ENCODE data around the gene PRSS33. TPM values are rescaled to one million over a fixed set of nuclear protein-coding genes. Genes with fewer than 3 reads are reported as not detected.

The PRSS33 gene
- total and polyA plus RNA-seq, 2 of the 8 experiments (the other 6 are each of a cell fraction or from before 2014, with no cell fraction given), result 0.09 TPM; not detected in 1

DNA sequence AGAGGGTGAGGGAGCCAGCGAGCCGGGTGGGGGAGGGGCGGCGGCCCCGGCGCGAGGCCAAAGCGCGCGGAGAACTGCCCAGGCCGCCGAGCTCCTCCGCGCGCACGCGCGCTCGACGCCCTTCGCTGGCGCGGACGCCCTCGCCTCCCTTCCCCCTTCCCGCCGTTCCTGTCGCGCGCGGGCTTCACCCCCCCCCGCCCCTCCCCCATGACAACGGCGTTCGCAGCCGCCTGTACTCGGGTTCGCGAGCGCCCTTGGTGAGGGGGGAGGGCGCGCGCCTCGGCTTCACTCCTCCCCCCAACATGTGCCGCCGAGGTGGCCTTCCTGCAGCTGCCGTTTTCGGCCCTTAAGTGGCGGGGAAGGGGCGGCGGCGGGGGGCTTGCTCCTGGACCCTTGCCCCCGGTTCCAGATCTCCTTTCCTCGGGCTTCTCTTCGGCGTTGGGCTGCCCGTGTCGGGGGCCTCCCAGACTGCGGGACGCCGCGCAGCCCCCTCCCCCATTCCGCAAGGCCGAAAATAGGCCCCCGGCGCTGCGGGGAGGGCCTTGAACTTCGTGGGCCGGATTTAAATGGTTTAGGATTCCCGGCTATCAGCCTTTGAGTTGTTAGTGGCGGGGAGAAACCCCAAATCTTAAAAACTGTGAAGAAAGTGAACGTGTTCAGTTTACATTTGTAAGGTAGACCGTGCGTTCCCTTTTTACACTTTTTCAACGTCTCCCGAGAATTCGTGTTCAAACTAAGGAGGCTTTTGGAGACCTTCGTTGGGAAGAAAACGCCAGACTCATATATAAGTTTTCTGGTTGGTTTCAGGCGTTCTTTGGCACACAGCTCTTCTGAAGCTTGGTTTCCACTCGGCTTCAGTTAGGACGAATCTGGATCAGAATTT lies 34.3 kb downstream of the PRSS33 start (continued):
- TF ChIP-seq, protein P1, sequence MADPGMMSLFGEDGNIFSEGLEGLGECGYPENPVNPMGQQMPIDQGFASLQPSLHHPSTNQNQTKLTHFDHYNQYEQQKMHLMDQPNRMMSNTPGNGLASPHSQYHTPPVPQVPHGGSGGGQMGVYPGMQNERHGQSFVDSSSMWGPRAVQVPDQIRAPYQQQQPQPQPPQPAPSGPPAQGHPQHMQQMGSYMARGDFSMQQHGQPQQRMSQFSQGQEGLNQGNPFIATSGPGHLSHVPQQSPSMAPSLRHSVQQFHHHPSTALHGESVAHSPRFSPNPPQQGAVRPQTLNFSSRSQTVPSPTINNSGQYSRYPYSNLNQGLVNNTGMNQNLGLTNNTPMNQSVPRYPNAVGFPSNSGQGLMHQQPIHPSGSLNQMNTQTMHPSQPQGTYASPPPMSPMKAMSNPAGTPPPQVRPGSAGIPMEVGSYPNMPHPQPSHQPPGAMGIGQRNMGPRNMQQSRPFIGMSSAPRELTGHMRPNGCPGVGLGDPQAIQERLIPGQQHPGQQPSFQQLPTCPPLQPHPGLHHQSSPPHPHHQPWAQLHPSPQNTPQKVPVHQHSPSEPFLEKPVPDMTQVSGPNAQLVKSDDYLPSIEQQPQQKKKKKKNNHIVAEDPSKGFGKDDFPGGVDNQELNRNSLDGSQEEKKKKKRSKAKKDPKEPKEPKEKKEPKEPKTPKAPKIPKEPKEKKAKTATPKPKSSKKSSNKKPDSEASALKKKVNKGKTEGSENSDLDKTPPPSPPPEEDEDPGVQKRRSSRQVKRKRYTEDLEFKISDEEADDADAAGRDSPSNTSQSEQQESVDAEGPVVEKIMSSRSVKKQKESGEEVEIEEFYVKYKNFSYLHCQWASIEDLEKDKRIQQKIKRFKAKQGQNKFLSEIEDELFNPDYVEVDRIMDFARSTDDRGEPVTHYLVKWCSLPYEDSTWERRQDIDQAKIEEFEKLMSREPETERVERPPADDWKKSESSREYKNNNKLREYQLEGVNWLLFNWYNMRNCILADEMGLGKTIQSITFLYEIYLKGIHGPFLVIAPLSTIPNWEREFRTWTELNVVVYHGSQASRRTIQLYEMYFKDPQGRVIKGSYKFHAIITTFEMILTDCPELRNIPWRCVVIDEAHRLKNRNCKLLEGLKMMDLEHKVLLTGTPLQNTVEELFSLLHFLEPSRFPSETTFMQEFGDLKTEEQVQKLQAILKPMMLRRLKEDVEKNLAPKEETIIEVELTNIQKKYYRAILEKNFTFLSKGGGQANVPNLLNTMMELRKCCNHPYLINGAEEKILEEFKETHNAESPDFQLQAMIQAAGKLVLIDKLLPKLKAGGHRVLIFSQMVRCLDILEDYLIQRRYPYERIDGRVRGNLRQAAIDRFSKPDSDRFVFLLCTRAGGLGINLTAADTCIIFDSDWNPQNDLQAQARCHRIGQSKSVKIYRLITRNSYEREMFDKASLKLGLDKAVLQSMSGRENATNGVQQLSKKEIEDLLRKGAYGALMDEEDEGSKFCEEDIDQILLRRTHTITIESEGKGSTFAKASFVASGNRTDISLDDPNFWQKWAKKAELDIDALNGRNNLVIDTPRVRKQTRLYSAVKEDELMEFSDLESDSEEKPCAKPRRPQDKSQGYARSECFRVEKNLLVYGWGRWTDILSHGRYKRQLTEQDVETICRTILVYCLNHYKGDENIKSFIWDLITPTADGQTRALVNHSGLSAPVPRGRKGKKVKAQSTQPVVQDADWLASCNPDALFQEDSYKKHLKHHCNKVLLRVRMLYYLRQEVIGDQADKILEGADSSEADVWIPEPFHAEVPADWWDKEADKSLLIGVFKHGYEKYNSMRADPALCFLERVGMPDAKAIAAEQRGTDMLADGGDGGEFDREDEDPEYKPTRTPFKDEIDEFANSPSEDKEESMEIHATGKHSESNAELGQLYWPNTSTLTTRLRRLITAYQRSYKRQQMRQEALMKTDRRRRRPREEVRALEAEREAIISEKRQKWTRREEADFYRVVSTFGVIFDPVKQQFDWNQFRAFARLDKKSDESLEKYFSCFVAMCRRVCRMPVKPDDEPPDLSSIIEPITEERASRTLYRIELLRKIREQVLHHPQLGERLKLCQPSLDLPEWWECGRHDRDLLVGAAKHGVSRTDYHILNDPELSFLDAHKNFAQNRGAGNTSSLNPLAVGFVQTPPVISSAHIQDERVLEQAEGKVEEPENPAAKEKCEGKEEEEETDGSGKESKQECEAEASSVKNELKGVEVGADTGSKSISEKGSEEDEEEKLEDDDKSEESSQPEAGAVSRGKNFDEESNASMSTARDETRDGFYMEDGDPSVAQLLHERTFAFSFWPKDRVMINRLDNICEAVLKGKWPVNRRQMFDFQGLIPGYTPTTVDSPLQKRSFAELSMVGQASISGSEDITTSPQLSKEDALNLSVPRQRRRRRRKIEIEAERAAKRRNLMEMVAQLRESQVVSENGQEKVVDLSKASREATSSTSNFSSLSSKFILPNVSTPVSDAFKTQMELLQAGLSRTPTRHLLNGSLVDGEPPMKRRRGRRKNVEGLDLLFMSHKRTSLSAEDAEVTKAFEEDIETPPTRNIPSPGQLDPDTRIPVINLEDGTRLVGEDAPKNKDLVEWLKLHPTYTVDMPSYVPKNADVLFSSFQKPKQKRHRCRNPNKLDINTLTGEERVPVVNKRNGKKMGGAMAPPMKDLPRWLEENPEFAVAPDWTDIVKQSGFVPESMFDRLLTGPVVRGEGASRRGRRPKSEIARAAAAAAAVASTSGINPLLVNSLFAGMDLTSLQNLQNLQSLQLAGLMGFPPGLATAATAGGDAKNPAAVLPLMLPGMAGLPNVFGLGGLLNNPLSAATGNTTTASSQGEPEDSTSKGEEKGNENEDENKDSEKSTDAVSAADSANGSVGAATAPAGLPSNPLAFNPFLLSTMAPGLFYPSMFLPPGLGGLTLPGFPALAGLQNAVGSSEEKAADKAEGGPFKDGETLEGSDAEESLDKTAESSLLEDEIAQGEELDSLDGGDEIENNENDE (IDR thresholded peaks at IDR 0.05; ENCODE audit: insufficient replicate concordance, low read length), result no peak
- TF ChIP-seq KDM1A (IDR thresholded peaks at IDR 0.05; ENCODE audit: borderline replicate concordance, low read length), result peak; percentile 41; the same call in 1 of the 2 replicates
